NCI-H526 (cell line): ENCODE measurements around the gene KLHDC9.
"Not testable (repeated sequence)": the region's sequence is repeated elsewhere in the genome, so short reads cannot be mapped to it uniquely, and the experiment has no call there.

Experiments
- DNase-seq, 2 experiments: peaks; one replicate each; lab custom pipeline; 2025; lab: John Stamatoyannopoulos, UW

Gene KLHDC9

GRCh38 chr1:161096015-161096414 is 2.1 kb upstream of the KLHDC9 start:
- DNase-seq, result no peak

GRCh38 chr1:161096530-161096929 is 1.6 kb upstream of the KLHDC9 start:
- no peak for DNase-seq

GRCh38 chr1:161099090-161099802 is 1.1 kb downstream of the KLHDC9 start:
- no peak for DNase-seq

- no peak for DNase-seq
Observed at GRCh38 chr1:161100556-161100955, 2.4 kb downstream of the KLHDC9 start.

GRCh38 chr1:161106431-161106830 is 8.3 kb downstream of the KLHDC9 start:
- no peak for DNase-seq

- DNase-seq, result no peak
Observed at GRCh38 chr1:161111117-161111516, 13.0 kb downstream of the KLHDC9 start.

GRCh38 chr1:161111527-161111926 is 13.4 kb downstream of the KLHDC9 start:
- no peak for DNase-seq

- no peak for DNase-seq
Observed at GRCh38 chr1:161113915-161114314, 15.8 kb downstream of the KLHDC9 start.

GRCh38 chr1:161114556-161114955 is 16.4 kb downstream of the KLHDC9 start:
- no peak for DNase-seq

GRCh38 chr1:161115132-161115711 is 17.1 kb downstream of the KLHDC9 start:
- no peak for DNase-seq

- DNase-seq, result not testable (repeated sequence)
Observed at GRCh38 chr1:161115961-161116360, 17.8 kb downstream of the KLHDC9 start.

GRCh38 chr1:161117759-161118581 is 19.8 kb downstream of the KLHDC9 start, which contains the start of the genes NIT1 and PFDN2:
Gene NIT1, plus strand, starts transcription at chr1:161118105. Its CDS starts 72 bp downstream, at chr1:161118177.
Gene PFDN2, minus strand, starts transcription at chr1:161118037. Its CDS starts 11 bp downstream, at chr1:161118026.
- DNase-seq, result peak; percentile 79 to 97

- peak; percentile 27 to 48 for DNase-seq
Observed at GRCh38 chr1:161119092-161119903, 21.1 kb downstream of the KLHDC9 start.

GRCh38 chr1:161121042-161121650 is 23.0 kb downstream of the KLHDC9 start:
- no peak for DNase-seq

- DNase-seq, result no peak
Observed at GRCh38 chr1:161121834-161122233, 23.7 kb downstream of the KLHDC9 start.

- DNase-seq, result no peak
Observed at GRCh38 chr1:161122967-161123366, 24.8 kb downstream of the KLHDC9 start.

- no peak for DNase-seq
Observed at GRCh38 chr1:161127649-161128048, 29.5 kb downstream of the KLHDC9 start.

GRCh38 chr1:161128591-161129420 is 30.6 kb downstream of the KLHDC9 start:
- DNase-seq, result no peak

GRCh38 chr1:161130266-161130665 is 32.1 kb downstream of the KLHDC9 start:
- DNase-seq, result no peak
